ENCODE results near the gene ARHGAP27. TPM values are rescaled to one million over a fixed set of nuclear protein-coding genes. Genes with fewer than 3 reads are reported as not detected.

ARHGAP27 gene
- total RNA-seq, 4 donors from 2014 or later = 194 to 489 (median 294) TPM

DNA sequence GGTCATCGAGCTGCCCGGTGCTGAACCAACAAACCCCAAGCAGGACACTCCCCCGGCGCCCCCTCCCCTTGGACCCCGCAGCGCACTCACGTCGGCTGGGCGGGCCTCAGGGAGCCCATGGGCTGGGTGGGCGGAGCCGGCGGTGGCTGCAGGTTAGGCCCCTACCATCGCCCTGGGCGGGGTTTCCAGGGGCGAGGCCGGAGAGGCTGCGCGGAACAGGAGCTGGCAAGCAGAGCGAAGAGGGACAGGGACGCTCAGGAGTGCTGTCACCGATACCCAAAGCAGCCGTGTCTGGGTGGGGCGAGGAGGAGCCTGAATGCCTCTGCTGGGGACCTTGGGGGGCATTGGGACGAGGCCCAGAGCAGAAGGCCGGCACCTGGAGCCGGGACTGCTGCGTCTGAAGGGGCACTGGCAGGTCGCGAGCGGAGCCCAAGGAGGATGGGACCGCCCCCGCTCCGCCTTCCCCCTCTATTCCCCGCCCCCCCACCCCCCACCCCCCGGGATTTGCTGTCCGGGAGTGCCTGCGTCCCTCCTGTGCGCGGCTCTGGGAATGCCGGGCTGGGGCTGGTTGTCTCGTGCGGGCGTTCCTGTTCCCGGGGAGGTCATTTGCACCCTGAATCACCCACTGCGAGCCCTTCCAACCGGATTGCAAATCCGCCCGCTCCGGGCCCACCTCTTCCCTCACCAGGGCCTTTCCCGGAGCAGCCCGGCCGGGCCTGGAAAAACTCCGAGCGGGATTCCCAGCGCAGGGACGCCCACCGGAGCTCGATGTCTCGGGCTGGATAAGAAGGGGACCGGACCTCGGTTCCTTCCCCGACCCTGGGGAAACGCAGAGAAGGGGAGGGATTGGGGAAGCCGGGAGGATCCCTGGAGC is 902 bp downstream of the ARHGAP27 start:
- intact Hi-C loops (cut with DNase I; ENCODE audit: low total_unique reads) = no loop called here
- peak overlapping the region; percentile 51 to 68 (median 56) for H3K4me3 ChIP-seq
- no peak for TF ChIP-seq CTCF (IDR thresholded peaks at IDR 0.05)
- peak; percentile 91 for TF ChIP-seq POLR2A (IDR thresholded peaks at IDR 0.05)
- TF ChIP-seq POLR2AphosphoS5 (IDR thresholded peaks at IDR 0.05) = peak; percentile 44 to 90 (median 89)
- no peak for TF ChIP-seq EP300 (IDR thresholded peaks at IDR 0.05; ENCODE audit: low read depth)
- no peaks in the 10 kb centered on the region for H3K9me3 ChIP-seq
- peak; percentile 96 for DNase-seq
- 0% methylated on average over 39 of the region's 64 CpGs; no CpG with 5 or more reads in 1 of the 2 donors for WGBS, 2 donors (ENCODE audit: low coverage in 1 of 2)
- peaks cover 0 to under 1% (median 0%) of the 10 kb centered on the region in 4 donors for H3K36me3 ChIP-seq
- H3K4me1 ChIP-seq = peaks cover 30 to 50% (median 39%) of the 10 kb centered on the region in 4 donors
- peaks cover 32% of the 10 kb centered on the region for H3K27me3 ChIP-seq
- in situ Hi-C loops (cut with MboI; ENCODE audit: low pct_ligation_motif_present in 1 of 4, low pct_unique_long_range_greater_than_20kb in 1 of 4, low sequenced_read_pairs in 3 of 4) = loop anchor here in 1 of 4 donors (25.0 kb wide), 1 partner anchor 156 kb away; no protein-coding TSS in a partner anchor
- H3K27ac ChIP-seq = peak overlapping the region; percentile 86 to 91 (median 88)

DNA sequence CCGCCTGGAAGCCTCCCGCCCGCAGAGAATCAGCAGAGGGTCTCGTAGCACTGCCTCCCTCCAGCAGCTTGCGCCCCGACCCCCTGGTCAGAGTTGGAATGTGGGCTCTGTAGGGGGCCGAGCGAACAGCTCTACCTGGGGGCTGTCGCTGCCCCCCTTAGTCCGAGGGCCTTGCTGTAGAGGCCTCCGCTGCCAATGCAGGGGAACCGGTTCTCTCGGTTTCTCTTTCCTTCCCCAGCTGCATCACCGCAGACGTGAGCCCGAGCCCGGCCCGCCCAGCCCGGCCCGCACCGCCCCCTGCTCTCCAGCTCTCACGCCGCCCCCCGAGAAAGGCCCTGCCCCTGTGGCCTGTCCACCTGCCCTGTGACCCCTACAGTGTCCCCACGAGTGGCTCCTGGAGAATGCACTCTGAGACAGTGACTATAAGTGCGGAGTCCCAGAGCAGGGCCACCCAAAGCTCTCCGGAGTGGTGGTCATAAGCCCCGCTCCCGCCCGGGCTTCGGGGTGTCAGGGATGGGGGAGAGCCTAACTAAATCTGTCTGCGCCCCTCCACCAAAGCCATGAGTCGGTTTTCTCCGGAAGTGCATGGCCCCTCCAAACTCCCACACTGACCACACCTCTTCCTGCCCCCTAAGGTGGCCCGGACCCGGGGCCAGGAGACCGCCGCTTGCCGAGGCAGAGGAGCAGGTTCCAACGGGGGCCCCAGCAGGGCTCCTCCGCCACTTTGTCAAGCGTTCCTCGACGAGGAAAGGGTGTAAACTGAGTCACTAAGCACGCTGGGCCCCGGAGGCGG is 1.7 kb downstream of the ARHGAP27 start:
- H3K27me3 ChIP-seq = peaks cover 32% of the 10 kb centered on the region
- H3K9me3 ChIP-seq = no peaks in the 10 kb centered on the region
- peak overlapping the region; percentile 86 to 91 (median 88) for H3K27ac ChIP-seq
- H3K4me3 ChIP-seq = peak overlapping the region; percentile 51 to 68 (median 56)
- peak in 1 of 3 donors; percentile 35 for TF ChIP-seq POLR2AphosphoS5 (IDR thresholded peaks at IDR 0.05)
- no peak for TF ChIP-seq CTCF (IDR thresholded peaks at IDR 0.05)
- intact Hi-C loops (cut with DNase I; ENCODE audit: low total_unique reads) (no loop called here), in situ Hi-C loops (cut with MboI; ENCODE audit: low pct_ligation_motif_present in 1 of 4, low pct_unique_long_range_greater_than_20kb in 1 of 4, low sequenced_read_pairs in 3 of 4) (loop anchor here in 1 of 4 donors (25.0 kb wide), 1 partner anchor 156 kb away; no protein-coding TSS in a partner anchor)
- peaks cover 34 to 58% (median 41%) of the 10 kb centered on the region in 4 donors for H3K4me1 ChIP-seq
- no peaks in the 10 kb centered on the region for H3K36me3 ChIP-seq
- WGBS, 2 donors (ENCODE audit: low coverage in 1 of 2) = 10% methylated on average over 33 of the region's 47 CpGs; no CpG with 5 or more reads in 1 of the 2 donors
- DNase-seq = peak; percentile 88

GRCh38 chr17:45430006-45430737 is 2.5 kb downstream of the ARHGAP27 start:
- WGBS, 2 donors (ENCODE audit: low coverage in 1 of 2) = 73% methylated on average over 67 of the region's 68 CpGs; no CpG with 5 or more reads in 1 of the 2 donors
- Histone ChIP-seq H3K27ac (peak overlapping the region; percentile 86 to 91 (median 88)), H3K4me1 (peaks cover 36 to 59% (median 42%) of the 10 kb centered on the region in 4 donors), H3K9me3 (no peaks in the 10 kb centered on the region), H3K27me3 (peaks cover 32% of the 10 kb centered on the region), H3K4me3 (peak overlapping the region in 2 of 4 donors; percentile 54 to 68), H3K36me3 (no peaks in the 10 kb centered on the region)
- intact Hi-C loops (cut with DNase I; ENCODE audit: low total_unique reads) (no loop called here), in situ Hi-C loops (cut with MboI; ENCODE audit: low pct_ligation_motif_present in 1 of 4, low pct_unique_long_range_greater_than_20kb in 1 of 4, low sequenced_read_pairs in 3 of 4) (loop anchor here in 1 of 4 donors (25.0 kb wide), 1 partner anchor 157 kb away; no protein-coding TSS in a partner anchor)
- no peak for DNase-seq
- no peak for TF ChIP-seq CTCF (IDR thresholded peaks at IDR 0.05)
- no peak for TF ChIP-seq EP300 (IDR thresholded peaks at IDR 0.05; ENCODE audit: low read depth)
